Keratinocyte (primary cell): ENCODE measurements around the gene ACOT13. TPM values are rescaled to one million over a fixed set of nuclear protein-coding genes. Genes with fewer than 3 reads are reported as not detected.
A peak's percentile ranks its signal among the peaks of the same experiment; 100 is the strongest.

Source experiments
- DNase-seq: peaks from one replicate; pipeline ENCODE4 v3.0.0-alpha.2; 2011; ENCODE audit warnings: low read depth, missing footprints, low spot score
- FAIRE-seq: peaks from 2 replicates; lab custom pipeline; 2011; peaks lifted over from hg19 to GRCh38; lab: Jason Lieb, UNC
- H2AFZ ChIP-seq: 2 replicates; pipeline ENCODE4 v1.6.0; 2012; ENCODE audit warnings: low read length, control low read depth, inconsistent platforms; ENCODE audit not compliant: control insufficient read depth
- H3K27ac ChIP-seq: 2 replicates; pipeline ENCODE4 v1.5.1; 2011; ENCODE audit warnings: low read length; ENCODE audit not compliant: control insufficient read depth, insufficient read depth
- H3K27me3 ChIP-seq: 3 replicates; pipeline ENCODE4 v1.6.0; 2011; ENCODE audit warnings: low read length; ENCODE audit not compliant: control insufficient read depth, insufficient read depth; ENCODE audit errors: extremely low read depth
- H3K36me3 ChIP-seq, 2 experiments: 2 replicates in 1 of 2; 3 replicates in 1 of 2; pipeline ENCODE4 v1.5.1; 2011; ENCODE audit warnings: low read length in 2 of 2, mild to moderate bottlenecking in 1 of 2; ENCODE audit not compliant: control insufficient read depth in 2 of 2, insufficient read depth in 2 of 2; ENCODE audit errors: extremely low read depth in 1 of 2
- H3K4me1 ChIP-seq: 3 replicates; pipeline ENCODE4 v1.5.1; 2011; ENCODE audit warnings: low read length; ENCODE audit not compliant: control insufficient read depth, insufficient read depth; ENCODE audit errors: extremely low read depth
- H3K4me2 ChIP-seq: 3 replicates; pipeline ENCODE4 v1.6.0; 2011; ENCODE audit warnings: low read depth, low read length; ENCODE audit not compliant: control insufficient read depth, insufficient read depth; ENCODE audit errors: extremely low read depth
- H3K4me3 ChIP-seq, 3 experiments: fragments of 200-600 bp in 1 of 3; sonication (generic) in 1 of 3; 2 replicates in 2 of 3; 3 replicates in 1 of 3; pipeline ENCODE4 v1.5.1; 2011 to 2016; ENCODE audit warnings: low read length in 3 of 3, mild to moderate bottlenecking in 3 of 3, control low read depth in 2 of 3, inconsistent platforms in 1 of 3, low read depth in 1 of 3, mixed read lengths in 1 of 3, mixed run types in 1 of 3, moderate library complexity in 1 of 3; ENCODE audit not compliant: control insufficient read depth in 2 of 3, insufficient read depth in 2 of 3; ENCODE audit errors: extremely low read depth in 1 of 3
- H3K79me2 ChIP-seq: 2 replicates; pipeline ENCODE4 v1.6.0; 2012; ENCODE audit warnings: low read length; ENCODE audit not compliant: control insufficient read depth, insufficient read depth
- H3K9ac ChIP-seq: 3 replicates; pipeline ENCODE4 v1.6.0; 2011; ENCODE audit warnings: low read length; ENCODE audit not compliant: control insufficient read depth, insufficient read depth; ENCODE audit errors: extremely low read depth
- H3K9me1 ChIP-seq: 3 replicates; pipeline ENCODE4 v1.6.0; 2011; ENCODE audit warnings: low read length; ENCODE audit not compliant: control insufficient read depth, insufficient read depth; ENCODE audit errors: extremely low read depth
- H3K9me3 ChIP-seq: 2 replicates; pipeline ENCODE4 v1.5.1; 2012; ENCODE audit warnings: low read depth, low read length; ENCODE audit not compliant: control insufficient read depth
- H4K20me1 ChIP-seq: 3 replicates; pipeline ENCODE4 v1.6.0; 2011; ENCODE audit warnings: low read length; ENCODE audit not compliant: control insufficient read depth, insufficient read depth; ENCODE audit errors: extremely low read depth
- EZH2 ChIP-seq: IDR thresholded peaks from one replicate; pipeline ENCODE4 v1.6.1; 2012; ENCODE audit warnings: inconsistent platforms, mild to moderate bottlenecking, low read length, moderate library complexity
- dilution Hi-C: fragments of 300-500 bp; cut with MboI; formaldehyde crosslinking; loops from one replicate; pipeline ENCODE4 v1.7.0; 2020; ENCODE audit warnings: low sequenced_read_pairs; ENCODE audit not compliant: extremely low pct_ligation_motif_present
- polyA plus RNA-seq, 5 experiments: library from polyadenylated mRNA; depleted of rRNA in 3 of 5; stranded (reverse) in 3 of 5; stranded (forward) in 1 of 5; unstranded in 1 of 5; fragments of >200 nt; gene quantifications; 1 replicate in 1 of 5; 2 replicates in 3 of 5; 3 replicates in 1 of 5; pipeline versions ENCODE4 v1.2.1 to v1.2.3, GENCODE V29; 2011 to 2012; ENCODE audit warnings: missing spikeins in 2 of 5, low read depth in 1 of 5, low replicate concordance in 1 of 5
- TF ChIP-seq, protein P1 (sequence below), 3 experiments: IDR thresholded peaks in 1 of 3; conservative IDR thresholded peaks in 1 of 3; optimal IDR thresholded peaks in 1 of 3; 2 replicates in 2 of 3; 3 replicates in 1 of 3; pipeline versions ENCODE3 to v1.5.1; 2011; ENCODE audit warnings: low read length in 3 of 3, mild to moderate bottlenecking in 3 of 3, moderate library complexity in 2 of 3, control low read depth in 1 of 3, inconsistent platforms in 1 of 3; ENCODE audit not compliant: insufficient read depth in 2 of 3; ENCODE audit errors: extremely low read depth in 1 of 3

The ACOT13 gene
- polyA plus RNA-seq, 1 donor (not counting 4 experiments of a cell fraction or from before 2014, with no cell fraction given) = 57.9 TPM

DNA sequence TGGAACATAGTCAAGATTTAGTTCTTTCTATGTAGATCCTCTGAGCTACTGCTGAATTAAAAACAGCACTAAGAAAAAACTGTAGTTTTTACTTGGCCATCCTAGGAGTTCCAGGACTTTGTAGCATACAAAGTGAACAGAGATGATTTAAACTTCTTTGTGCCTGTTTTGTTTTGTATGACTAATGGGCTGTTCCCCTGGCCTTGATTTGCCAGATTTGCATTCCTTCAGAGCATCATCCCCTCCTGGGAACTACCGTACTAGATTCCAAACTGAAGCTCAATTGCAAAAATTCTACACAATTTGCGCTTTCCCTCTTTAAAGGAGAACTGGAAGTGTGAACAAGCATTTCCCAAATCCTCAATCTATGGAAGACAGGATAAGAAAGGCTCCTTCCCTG lies 23.1 kb downstream of the ACOT13 start:
- TF ChIP-seq, protein P1, sequence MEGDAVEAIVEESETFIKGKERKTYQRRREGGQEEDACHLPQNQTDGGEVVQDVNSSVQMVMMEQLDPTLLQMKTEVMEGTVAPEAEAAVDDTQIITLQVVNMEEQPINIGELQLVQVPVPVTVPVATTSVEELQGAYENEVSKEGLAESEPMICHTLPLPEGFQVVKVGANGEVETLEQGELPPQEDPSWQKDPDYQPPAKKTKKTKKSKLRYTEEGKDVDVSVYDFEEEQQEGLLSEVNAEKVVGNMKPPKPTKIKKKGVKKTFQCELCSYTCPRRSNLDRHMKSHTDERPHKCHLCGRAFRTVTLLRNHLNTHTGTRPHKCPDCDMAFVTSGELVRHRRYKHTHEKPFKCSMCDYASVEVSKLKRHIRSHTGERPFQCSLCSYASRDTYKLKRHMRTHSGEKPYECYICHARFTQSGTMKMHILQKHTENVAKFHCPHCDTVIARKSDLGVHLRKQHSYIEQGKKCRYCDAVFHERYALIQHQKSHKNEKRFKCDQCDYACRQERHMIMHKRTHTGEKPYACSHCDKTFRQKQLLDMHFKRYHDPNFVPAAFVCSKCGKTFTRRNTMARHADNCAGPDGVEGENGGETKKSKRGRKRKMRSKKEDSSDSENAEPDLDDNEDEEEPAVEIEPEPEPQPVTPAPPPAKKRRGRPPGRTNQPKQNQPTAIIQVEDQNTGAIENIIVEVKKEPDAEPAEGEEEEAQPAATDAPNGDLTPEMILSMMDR (optimal IDR thresholded peaks at IDR 0.05 in 1 of 3, IDR thresholded peaks at IDR 0.05 in 1 of 3, conservative IDR thresholded peaks at IDR 0.05 in 1 of 3; ENCODE audit: extremely low read depth in 1 of 3, insufficient read depth in 2 of 3, low read length in 3 of 3) = no peak
- no peak for TF ChIP-seq EZH2
- Histone ChIP-seq H3K27me3 (no peaks in the 10 kb centered on the region), H3K9me3 (no peaks in the 10 kb centered on the region), H3K4me2 (no peak overlapping the region), H3K79me2 (no peaks in the 10 kb centered on the region), H4K20me1 (no peaks in the 10 kb centered on the region), H3K4me3 (no peak overlapping the region), H2AFZ (no peak overlapping the region), H3K9me1 (no peaks in the 10 kb centered on the region), H3K4me1 (no peaks in the 10 kb centered on the region), H3K27ac (no peak overlapping the region), H3K9ac (no peak overlapping the region), H3K36me3 (peaks cover 0 to 1% of the 10 kb centered on the region in 2 experiments)
- FAIRE-seq = peak; percentile 34
- no peak for DNase-seq
- dilution Hi-C loops = no loop called here

DNA sequence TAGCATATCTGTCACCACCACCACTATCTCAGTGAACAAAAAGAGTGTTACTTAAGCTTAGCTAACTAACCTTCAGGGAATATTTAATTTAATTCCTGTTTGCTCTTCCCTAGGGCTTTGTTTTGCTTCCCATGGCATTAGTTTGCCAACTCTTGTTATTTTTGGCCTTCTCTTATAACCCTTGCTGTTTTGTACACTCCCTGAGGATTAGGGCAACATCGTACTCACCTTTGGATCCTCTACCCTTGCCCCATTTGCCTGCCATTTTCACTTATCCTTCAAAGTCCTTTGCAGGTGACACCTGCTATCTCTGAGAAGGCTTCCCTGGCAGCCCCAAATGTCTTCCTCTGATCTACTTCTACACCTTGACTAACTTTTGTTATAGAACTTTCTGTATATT lies 23.7 kb downstream of the ACOT13 start:
- Histone ChIP-seq H3K9me1 (no peaks in the 10 kb centered on the region), H3K4me2 (no peak overlapping the region), H3K9me3 (no peaks in the 10 kb centered on the region), H3K79me2 (no peaks in the 10 kb centered on the region), H3K9ac (no peak overlapping the region), H3K4me1 (no peaks in the 10 kb centered on the region), H3K27me3 (no peaks in the 10 kb centered on the region), H2AFZ (no peak overlapping the region), H4K20me1 (no peaks in the 10 kb centered on the region), H3K4me3 (no peak overlapping the region), H3K36me3 (peaks cover 0 to 1% of the 10 kb centered on the region in 2 experiments), H3K27ac (no peak overlapping the region)
- DNase-seq (no peak), FAIRE-seq (no peak)
- TF ChIP-seq EZH2 = no peak
- TF ChIP-seq, protein P1 (optimal IDR thresholded peaks at IDR 0.05 in 1 of 3, IDR thresholded peaks at IDR 0.05 in 1 of 3, conservative IDR thresholded peaks at IDR 0.05 in 1 of 3; ENCODE audit: extremely low read depth in 1 of 3, insufficient read depth in 2 of 3, low read length in 3 of 3) = no peak
- dilution Hi-C loops = no loop called here
